NCI-H2107 treated with DMSO at 0.1 percent for 48 hours (cell line): ENCODE measurements around the gene CATSPERE.
A peak's percentile ranks its signal among the peaks of the same experiment; 100 is the strongest.
"Not testable (repeated sequence)": the region's sequence is repeated elsewhere in the genome, so short reads cannot be mapped to it uniquely, and the experiment has no call there.

ENCODE experiments used
- DNase-seq: peaks from one replicate; lab custom pipeline; 2025; ENCODE audit not compliant: unreplicated experiment; lab: John Stamatoyannopoulos, UW

The CATSPERE gene

GRCh38 chr1:244536316-244536715, 75.2 kb downstream of the CATSPERE start:
- DNase-seq = no peak

- no peak for DNase-seq
Observed at GRCh38 chr1:244545511-244545910, 84.4 kb downstream of the CATSPERE start.

GRCh38 chr1:244548558-244549115, 87.6 kb downstream of the CATSPERE start:
- DNase-seq = no peak

- DNase-seq = no peak
Observed at GRCh38 chr1:244552336-244552735, 91.3 kb downstream of the CATSPERE start.

GRCh38 chr1:244556263-244556662, 95.2 kb downstream of the CATSPERE start:
- no peak for DNase-seq

DNA sequence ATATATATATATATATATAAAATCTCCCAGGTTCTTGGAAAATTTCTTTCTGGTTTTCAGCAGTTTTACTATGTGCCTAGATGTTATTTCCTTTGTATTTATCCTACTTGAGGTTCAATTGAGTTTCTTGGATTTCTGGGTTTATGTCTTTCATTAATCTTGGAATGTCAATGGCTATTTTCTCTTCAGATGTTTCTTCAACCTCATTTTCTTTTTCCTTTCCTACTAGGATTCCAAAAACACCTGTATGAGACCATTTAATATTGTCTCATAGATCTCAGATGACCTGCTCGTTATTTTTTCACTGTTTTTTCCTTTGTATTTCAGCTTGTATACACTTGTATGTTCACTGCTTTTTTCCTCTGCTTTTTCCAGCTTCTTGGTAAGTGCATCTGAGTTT, 96.5 kb downstream of the CATSPERE start:
- no peak for DNase-seq

- DNase-seq = no peak
Observed at GRCh38 chr1:244559561-244559960, 98.5 kb downstream of the CATSPERE start.

DNA sequence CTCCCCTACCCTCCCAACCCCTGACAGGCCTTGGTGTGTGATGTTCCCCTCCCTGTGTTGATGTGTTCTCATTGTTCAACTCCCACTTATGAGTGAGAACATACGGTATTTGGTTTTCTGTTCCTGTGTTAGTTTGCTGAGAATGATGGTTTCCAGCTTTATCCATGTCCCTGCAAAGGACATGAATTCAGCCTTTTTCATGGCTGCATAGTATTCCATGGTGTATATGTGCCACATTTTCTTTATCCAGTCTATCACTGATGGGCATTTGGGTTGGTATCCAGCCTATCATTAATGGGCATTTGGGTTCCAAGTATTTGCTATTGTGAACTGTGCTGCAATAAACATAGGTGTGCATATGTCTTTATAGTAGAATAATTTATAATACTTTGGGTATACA, 101.8 kb downstream of the CATSPERE start:
- DNase-seq = not testable (repeated sequence)

DNA sequence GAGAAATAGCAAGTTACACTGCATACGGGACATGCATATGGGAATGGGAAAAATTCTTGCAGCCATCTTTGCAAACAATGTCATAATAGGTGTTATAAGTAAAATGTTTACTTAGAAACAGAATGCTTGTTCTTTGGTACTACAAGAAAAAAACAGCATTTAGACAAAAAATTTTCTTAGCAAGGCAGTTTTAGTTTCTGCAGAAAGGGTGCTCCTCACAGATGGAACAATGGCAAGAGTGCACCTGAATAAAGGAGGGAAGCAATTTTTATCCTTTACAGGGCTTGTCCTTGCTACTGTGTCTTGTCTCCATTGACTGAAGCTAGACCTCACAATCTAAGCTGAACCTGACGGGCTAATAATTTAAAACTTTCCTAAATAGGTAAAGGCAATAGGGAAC, 112.7 kb downstream of the CATSPERE start:
- DNase-seq = no peak

GRCh38 chr1:244576259-244576892, 115.3 kb downstream of the CATSPERE start:
- no peak for DNase-seq

DNA sequence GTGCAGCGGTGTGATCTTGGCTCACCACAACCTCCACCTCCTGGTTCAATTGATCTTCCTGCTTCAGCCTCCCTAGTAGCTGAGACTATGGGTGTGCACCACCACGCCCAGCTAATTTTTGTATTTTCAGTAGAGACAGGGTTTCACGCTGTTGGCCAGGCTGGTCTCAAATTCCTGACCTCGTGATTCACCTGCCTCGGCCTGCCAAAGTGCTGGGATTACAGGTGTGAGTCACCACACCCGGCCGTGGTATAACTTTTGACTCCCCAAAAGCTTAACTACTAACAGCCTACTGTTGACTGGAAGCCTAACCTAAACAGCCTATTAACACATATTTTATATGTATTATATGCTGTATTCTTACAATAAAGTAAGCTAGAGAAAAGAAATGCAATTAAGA, 117.1 kb downstream of the CATSPERE start:
- not testable (repeated sequence) for DNase-seq

DNA sequence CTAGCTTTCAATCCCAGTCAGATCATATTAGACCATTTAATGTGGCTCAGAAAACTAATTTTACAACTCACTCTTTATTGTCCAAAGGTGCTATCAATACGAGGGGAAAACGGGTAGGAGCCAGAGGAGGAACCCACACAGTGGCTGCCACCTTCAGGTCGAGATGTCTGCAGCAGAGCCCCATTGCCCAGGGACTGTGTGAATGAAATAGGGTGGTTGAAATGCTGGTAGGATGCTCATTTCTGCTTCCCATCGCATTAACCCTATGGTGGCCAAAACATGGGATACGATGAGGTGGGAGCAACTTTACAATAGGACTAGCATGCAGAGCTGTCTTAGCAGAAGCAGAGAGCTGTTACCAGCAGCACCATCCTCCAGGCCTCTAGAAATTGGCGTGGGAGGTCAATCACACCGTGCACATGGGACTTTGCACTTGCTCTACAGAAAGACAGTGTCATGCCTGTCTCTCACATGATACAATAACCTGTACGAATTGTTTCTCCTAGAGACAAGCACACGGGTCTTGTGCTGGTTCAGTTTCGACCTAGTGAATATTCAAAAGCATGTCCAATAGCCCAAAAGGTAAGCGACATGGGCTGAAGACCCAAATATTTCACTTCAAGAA, 122.4 kb downstream of the CATSPERE start:
- no peak for DNase-seq

- DNase-seq = no peak
Observed at GRCh38 chr1:244585867-244586266, 124.8 kb downstream of the CATSPERE start.

GRCh38 chr1:244590670-244591069, 129.6 kb downstream of the CATSPERE start:
- no peak for DNase-seq

GRCh38 chr1:244598611-244599010, 137.5 kb downstream of the CATSPERE start:
- DNase-seq = no peak

- DNase-seq = no peak
Observed at GRCh38 chr1:244599937-244600350, 138.9 kb downstream of the CATSPERE start.

DNA sequence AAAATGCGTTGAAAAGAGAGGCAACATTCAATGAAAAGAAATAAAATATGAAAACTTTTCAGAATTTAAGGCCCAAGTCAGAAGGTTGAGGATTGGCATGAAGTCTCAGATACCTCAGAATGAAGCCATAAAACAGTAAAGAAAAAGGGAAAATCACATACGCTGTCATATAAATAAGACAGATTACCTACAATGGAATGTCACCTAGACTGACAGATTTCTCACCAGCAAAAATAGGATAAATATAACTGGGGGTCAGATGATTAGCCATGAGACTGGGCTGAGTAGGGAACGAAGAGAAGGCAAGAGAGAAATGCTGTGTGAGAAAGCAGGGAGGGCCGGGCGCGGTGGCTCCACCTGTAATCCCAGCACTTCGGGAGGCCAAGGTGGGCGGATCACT, 140.3 kb downstream of the CATSPERE start:
- no peak for DNase-seq

GRCh38 chr1:244603498-244603897, 142.4 kb downstream of the CATSPERE start:
- DNase-seq = peak; percentile 42

GRCh38 chr1:244605835-244606370, 144.8 kb downstream of the CATSPERE start:
- DNase-seq = no peak

DNA sequence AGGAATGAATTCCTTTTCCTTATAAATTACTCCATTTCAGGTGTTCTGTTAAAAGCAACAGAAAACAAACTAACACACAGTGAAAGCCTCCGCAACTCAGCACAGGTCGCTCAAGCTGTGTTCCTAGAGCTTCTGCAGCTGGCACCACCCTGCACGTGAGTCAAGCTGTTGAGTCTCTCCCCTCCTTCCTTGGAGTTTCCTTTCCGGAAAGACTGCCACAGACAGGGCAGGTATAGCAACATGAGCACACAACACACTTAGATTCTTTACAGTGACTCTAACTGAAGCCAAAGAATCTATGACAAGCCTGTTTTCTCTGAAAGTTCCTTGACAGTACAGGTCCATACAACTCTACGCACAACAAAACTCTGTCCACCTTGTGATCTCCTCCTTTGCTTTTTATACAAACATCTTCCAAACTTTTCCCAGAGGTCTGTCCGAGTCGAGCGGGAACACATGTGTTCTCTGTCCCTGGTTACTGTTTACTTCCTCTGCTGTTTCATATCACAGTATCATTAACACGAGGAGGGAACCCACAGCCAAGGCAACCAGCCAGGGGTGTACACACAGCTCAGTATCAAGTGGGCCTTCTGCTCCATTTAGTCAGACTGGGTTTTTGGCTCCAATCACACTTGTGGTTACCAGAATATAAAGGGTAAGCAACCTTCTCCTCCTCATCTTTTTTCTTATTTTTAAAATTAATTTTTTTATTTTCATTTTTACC, 153.2 kb downstream of the CATSPERE start:
- DNase-seq = no peak

- DNase-seq = no peak
Observed at GRCh38 chr1:244614879-244615278, 153.8 kb downstream of the CATSPERE start.

- DNase-seq = no peak
Observed at GRCh38 chr1:244615301-244615700, 154.2 kb downstream of the CATSPERE start.
